HFFc6 (cell line): Measurements from ENCODE around the gene GALNT2. TPM values are rescaled to one million over a fixed set of nuclear protein-coding genes. Genes with fewer than 3 reads are reported as not detected.

Experiments used
- DNase-seq: peaks from one replicate; pipeline ENCODE4 v3.0.0-alpha.2; 2018
- H3K27ac Mint-ChIP-seq: 2 replicates; pipeline ENCODE4 v1.8.0; 2020; ENCODE audit warnings: mild to moderate bottlenecking, mixed read lengths
- H3K27me3 Mint-ChIP-seq: 2 replicates; pipeline ENCODE4 v1.8.0; 2021; ENCODE audit warnings: mild to moderate bottlenecking, moderate library complexity, mixed read lengths; ENCODE audit not compliant: insufficient read depth
- H3K36me3 Mint-ChIP-seq: 2 replicates; pipeline ENCODE4 v1.8.0; 2021; ENCODE audit warnings: low read depth, mixed read lengths
- H3K4me1 Mint-ChIP-seq: 2 replicates; pipeline ENCODE4 v1.8.0; 2020; ENCODE audit warnings: low read depth, mixed read lengths
- H3K4me3 Mint-ChIP-seq: 2 replicates; pipeline ENCODE4 v1.8.0; 2020; ENCODE audit warnings: mild to moderate bottlenecking, moderate library complexity, mixed read lengths
- H3K9me3 Mint-ChIP-seq: 2 replicates; pipeline ENCODE4 v1.8.0; 2020; ENCODE audit warnings: mild to moderate bottlenecking, mixed read lengths
- CTCF ChIP-seq: fragments of 200-600 bp; sonication (generic); IDR thresholded peaks from 2 replicates; pipeline ENCODE4 v1.5.0; 2021; ENCODE audit warnings: antibody characterized with exemption, mild to moderate bottlenecking
- total RNA-seq, 6 experiments: library from RNA; stranded (reverse); fragmentation: NEBNext Ultra II Directional; extraction: Animal tissue kit (Norgen Biotek cat#: 25700); gene quantifications; 2 replicates in 1 of 6; 3 replicates in 5 of 6; pipeline ENCODE4 v1.2.3, GENCODE V29; 2021

The GALNT2 gene
- total RNA-seq, 6 experiments from 2014 or later: 174 to 194 (median 181) TPM

GRCh38 chr1:230138561-230139239, 71.7 kb downstream of the GALNT2 start:
- TF ChIP-seq CTCF: no peak
- H3K9me3 Mint-ChIP-seq: no peaks in the 10 kb centered on the region
- no peak for DNase-seq
- peaks cover 16% of the 10 kb centered on the region for H3K36me3 Mint-ChIP-seq
- no peaks in the 10 kb centered on the region; the same call in 1 of the 2 replicates for H3K27me3 Mint-ChIP-seq
- H3K4me1 Mint-ChIP-seq: peaks cover 47% of the 10 kb centered on the region
- no peak overlapping the region for H3K4me3 Mint-ChIP-seq
- H3K27ac Mint-ChIP-seq: no peak overlapping the region

- TF ChIP-seq CTCF: no peak
- no peak for DNase-seq
- H3K27ac Mint-ChIP-seq: peak overlapping the region; percentile 97
- peaks cover 15% of the 10 kb centered on the region for H3K36me3 Mint-ChIP-seq
- peaks cover 41% of the 10 kb centered on the region for H3K4me1 Mint-ChIP-seq
- no peak overlapping the region for H3K4me3 Mint-ChIP-seq
- no peaks in the 10 kb centered on the region for H3K9me3 Mint-ChIP-seq
- H3K27me3 Mint-ChIP-seq: no peaks in the 10 kb centered on the region; the same call in 1 of the 2 replicates
Observed at GRCh38 chr1:230139315-230139714, 72.3 kb downstream of the GALNT2 start.

GRCh38 chr1:230139741-230140140, 72.7 kb downstream of the GALNT2 start:
- no peak for DNase-seq
- peaks cover 37% of the 10 kb centered on the region for H3K4me1 Mint-ChIP-seq
- H3K4me3 Mint-ChIP-seq: peak overlapping the region; percentile 84; the same call in 1 of the 2 replicates
- no peak for TF ChIP-seq CTCF
- peak overlapping the region; percentile 97 for H3K27ac Mint-ChIP-seq
- no peaks in the 10 kb centered on the region; the same call in 1 of the 2 replicates for H3K27me3 Mint-ChIP-seq
- no peaks in the 10 kb centered on the region for H3K9me3 Mint-ChIP-seq
- H3K36me3 Mint-ChIP-seq: peaks cover 11% of the 10 kb centered on the region

GRCh38 chr1:230140221-230141020, 73.4 kb downstream of the GALNT2 start:
- Mint-ChIP-seq H3K4me1 (peaks cover 36% of the 10 kb centered on the region), H3K4me3 (peak overlapping the region; percentile 84), H3K9me3 (no peaks in the 10 kb centered on the region), H3K27ac (peak overlapping the region; percentile 97), H3K27me3 (no peaks in the 10 kb centered on the region; the same call in 1 of the 2 replicates), H3K36me3 (peaks cover 8% of the 10 kb centered on the region)
- peak; percentile 61 for DNase-seq
- no peak for TF ChIP-seq CTCF

GRCh38 chr1:230141021-230141648, 74.1 kb downstream of the GALNT2 start:
- no peaks in the 10 kb centered on the region for H3K9me3 Mint-ChIP-seq
- peak; percentile 77 for DNase-seq
- peaks cover 36% of the 10 kb centered on the region for H3K4me1 Mint-ChIP-seq
- H3K27me3 Mint-ChIP-seq: no peaks in the 10 kb centered on the region; the same call in 1 of the 2 replicates
- peak overlapping the region; percentile 84 for H3K4me3 Mint-ChIP-seq
- H3K27ac Mint-ChIP-seq: peak overlapping the region; percentile 97
- peaks cover 8% of the 10 kb centered on the region; the same call in 1 of the 2 replicates for H3K36me3 Mint-ChIP-seq
- TF ChIP-seq CTCF: no peak
